ENCODE data around the gene TCF7L2. TPM values are rescaled to one million over a fixed set of nuclear protein-coding genes. Genes with fewer than 3 reads are reported as not detected.

TCF7L2 gene
- total RNA-seq, 1 donor from 2014 or later: 52.5 TPM

- no peak for DNase-seq (ENCODE audit: low spot score)
These were observed 3.4 kb upstream of the TCF7L2 start for GRCh38 chr10:112946649-112947048.

- no peak for DNase-seq (ENCODE audit: low spot score)
These were observed 1.9 kb upstream of the TCF7L2 start for GRCh38 chr10:112948196-112948595.

DNA sequence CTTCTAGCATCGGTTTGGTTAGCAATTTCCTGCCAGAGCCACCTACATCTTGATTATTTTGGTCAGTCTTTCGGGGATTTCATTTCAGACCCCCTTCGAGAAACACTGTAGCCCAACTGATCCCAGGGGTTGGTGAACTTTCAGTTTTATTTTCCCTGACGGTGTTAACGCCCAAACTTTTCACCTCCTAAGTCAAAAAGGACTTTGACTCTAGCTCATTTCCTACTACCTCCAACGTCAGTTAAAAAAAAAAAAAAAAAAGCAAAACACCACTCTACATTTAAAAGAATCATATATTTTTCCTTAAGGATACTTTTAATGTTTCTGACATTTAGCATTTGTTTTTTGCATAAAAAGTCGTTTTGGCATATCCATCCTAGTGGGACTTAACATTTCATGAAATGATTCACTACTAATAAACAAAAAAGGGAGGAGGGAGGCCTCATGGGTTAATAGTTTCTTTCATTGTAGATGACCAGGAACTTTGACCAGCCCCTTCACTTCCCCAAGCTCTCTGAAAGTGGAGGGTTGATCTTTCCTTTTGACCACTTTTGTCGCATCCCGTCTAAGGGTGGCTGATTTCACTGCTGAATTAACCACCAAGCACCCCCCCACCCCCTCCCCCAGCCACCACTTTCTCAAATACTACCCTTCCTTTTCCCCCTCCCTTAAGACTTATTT is 764 bp upstream of the TCF7L2 start:
- DNase-seq (ENCODE audit: low spot score): no peak

- peak; percentile 57 for DNase-seq (ENCODE audit: low spot score)
These were observed 789 bp downstream of the TCF7L2 start for GRCh38 chr10:112950714-112951358.

GRCh38 chr10:112951359-112952281 is 1.6 kb downstream of the TCF7L2 start:
- DNase-seq (ENCODE audit: low spot score): peak; percentile 71

GRCh38 chr10:112952282-112953173 is 2.5 kb downstream of the TCF7L2 start:
- DNase-seq (ENCODE audit: low spot score): no peak

DNA sequence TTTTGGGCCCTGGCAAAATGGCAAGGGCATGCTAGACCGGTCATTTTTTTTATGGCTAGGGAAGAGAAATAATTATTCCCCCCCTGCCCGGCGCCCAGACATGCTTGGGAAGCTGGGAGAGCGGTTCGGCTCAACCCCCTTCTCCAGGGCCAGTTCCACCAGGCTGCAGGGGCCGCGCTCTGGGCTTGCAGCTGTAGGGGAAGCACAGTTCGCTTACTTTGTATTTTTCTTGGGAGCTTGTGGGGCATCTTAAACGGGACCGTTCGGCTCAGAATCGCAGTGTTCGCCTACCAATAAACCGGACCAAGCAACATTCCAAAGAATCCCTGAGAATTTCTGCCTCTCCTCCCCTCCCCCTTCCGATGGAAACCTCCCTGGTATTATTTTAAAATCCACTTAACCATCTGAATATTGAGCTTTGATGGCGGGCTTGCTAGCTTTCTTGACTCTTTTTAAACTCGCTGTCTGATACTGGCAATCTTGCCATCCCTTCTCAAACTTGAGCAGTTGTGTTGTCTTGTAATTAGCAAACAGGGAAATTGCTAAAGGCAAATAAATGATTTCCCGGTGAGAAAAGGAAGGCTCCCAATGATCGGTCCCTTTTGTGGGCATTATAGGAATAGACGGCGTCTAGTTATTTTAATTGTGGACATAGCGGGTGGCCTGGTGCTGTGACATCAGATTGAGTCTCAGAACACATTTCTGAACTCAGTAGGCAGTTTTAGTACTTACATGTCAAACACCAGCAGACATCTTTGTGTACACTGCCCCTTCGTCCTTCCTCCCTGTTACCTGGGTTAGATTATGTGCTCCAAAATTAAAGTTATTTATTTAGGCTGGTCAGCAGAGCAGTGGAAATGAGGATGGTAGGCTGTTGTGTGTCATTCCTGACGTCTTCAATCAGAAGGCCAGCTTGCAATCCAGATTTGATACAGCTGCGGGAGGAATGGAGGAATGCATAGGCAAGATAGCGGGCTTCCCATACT is 3.4 kb downstream of the TCF7L2 start:
- DNase-seq (ENCODE audit: low spot score): peak; percentile 53

- DNase-seq (ENCODE audit: low spot score): no peak
These were observed 5.0 kb downstream of the TCF7L2 start for GRCh38 chr10:112954974-112955581.

GRCh38 chr10:112955582-112956421 is 5.8 kb downstream of the TCF7L2 start:
- no peak for DNase-seq (ENCODE audit: low spot score)

DNA sequence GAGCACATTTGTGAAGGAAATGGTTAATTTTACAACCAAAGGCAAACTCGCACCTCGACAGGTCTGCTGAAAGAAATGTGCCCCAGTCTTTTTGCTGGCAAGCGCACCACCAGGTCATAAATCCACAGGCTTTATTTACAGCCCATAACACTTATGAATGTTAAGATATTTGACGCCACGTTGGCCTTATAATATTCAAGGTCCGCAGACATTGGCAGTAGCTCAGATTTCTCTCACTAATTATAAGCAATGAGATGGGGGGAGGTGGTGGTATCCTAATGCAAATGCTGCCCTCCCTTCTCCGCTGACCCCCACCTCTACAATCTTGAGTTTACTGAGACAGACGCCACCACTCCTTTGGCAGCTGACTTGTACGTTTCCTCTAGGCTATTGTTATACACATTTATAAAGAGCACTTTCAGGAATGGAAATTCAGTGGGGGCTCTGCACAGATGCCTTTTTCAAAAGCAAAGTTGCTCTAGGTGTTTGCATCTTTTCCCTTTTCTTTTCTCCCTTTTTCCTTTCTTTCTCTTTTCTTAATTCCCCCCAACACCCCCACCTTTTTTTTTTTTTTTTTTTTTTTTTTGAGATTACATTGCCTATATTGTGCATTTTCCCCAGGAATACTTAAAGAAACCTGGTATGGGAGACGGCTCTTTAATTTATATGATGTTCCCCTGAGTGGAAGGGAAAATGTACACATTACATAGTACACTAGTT is 6.7 kb downstream of the TCF7L2 start:
- DNase-seq (ENCODE audit: low spot score): no peak

DNA sequence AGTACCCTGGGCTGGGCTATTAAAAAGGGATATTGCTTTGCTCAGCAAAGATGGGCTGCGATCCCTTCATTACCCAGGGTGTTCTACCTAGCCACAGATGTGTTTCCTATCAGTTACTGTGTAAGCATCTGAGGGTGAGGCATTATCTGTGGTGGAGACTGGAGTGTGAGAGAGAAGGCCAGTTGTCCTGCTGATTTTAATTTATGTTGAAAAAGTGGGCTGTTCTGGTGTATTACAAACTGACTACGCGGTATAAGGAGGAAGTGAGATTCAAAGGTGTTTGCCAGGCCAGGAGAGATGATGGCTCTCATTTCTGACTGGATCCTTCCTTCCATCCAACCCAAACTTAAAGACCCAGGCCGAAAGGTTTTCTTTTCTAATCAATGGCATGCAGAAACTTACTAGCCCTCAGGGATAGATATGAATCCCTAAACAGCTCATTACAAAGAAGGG is 7.6 kb downstream of the TCF7L2 start:
- DNase-seq (ENCODE audit: low spot score): no peak

DNA sequence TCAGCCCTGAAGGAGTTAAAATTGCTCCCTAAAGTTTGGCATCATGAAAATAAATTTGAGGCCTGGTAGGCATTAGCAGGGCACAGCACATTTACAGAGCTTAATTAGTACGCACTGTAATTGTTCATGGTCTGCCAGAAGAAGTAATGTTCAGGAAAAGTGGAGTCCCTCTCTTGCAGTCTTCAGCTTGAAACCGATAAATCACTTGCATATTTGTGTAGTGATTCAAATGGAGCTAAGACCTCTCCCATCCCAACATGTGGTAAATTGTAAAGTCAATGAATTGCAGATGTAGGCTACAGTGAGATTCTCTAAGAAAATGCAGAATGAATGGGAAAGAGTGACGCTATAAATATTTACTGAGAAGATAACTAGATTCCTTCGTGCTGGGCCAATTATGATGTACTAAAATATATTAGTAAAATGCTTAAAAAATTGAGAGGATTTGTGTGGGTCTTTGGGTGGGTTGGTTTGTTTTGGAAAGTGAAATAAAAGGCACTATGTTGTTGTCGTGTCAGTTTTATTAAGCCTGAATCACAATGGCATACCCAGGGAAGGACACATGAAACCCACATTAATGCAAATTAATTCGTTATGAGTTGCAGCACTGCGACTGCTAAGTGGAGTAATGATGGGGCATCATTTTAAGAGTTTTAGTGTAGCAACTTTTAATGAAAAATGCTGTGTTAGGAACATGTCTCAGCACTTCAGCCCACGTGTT is 8.4 kb downstream of the TCF7L2 start:
- DNase-seq (ENCODE audit: low spot score): no peak

- DNase-seq (ENCODE audit: low spot score): no peak
These were observed 9.3 kb downstream of the TCF7L2 start for GRCh38 chr10:112959207-112959838.

DNA sequence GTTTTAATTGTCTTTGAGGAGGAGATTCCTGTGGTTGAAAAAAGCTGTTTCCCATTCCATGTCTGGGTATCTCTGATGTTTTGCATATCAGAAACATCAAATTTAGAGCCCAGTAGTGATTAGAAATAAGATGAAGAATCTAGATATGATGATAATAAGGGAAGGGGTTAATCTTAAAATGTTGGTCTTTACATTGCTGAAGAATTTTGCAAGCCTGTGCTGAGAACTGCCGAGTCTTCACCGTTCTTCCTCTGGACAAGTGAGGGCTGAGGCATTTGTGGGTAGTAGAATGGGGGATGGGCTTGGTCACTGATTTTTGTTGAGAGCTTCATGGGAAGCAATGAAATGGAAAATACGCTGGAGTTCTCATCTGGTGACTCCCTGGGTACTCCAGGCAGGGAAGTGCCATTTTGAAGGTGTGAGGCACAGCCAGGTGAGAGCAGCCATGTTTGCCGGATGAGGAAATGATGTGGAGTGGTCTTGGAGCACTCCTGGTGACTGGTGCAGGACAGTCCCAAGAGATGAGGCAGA is 10.2 kb downstream of the TCF7L2 start:
- no peak for DNase-seq (ENCODE audit: low spot score)

DNA sequence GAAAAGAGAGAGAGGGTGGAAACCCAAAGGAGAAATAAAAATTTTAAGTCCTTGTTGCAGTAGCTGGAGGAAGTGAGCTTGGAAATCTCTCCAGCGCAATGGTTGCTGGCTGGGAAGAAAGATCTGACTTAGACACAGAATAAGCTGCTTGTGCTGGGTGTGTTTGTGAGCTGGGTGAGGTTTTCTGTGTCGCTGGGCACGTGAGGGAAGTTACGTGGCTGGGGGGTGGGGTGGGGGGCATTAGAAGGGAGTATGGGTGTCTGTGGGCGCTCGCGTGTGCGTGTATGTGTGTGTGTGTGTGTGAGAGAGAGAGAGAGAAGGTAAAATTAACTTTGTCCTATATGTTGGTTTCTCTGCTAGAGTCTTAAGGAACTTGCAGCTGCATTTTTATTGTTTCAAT is 11.6 kb downstream of the TCF7L2 start:
- no peak for DNase-seq (ENCODE audit: low spot score)

DNA sequence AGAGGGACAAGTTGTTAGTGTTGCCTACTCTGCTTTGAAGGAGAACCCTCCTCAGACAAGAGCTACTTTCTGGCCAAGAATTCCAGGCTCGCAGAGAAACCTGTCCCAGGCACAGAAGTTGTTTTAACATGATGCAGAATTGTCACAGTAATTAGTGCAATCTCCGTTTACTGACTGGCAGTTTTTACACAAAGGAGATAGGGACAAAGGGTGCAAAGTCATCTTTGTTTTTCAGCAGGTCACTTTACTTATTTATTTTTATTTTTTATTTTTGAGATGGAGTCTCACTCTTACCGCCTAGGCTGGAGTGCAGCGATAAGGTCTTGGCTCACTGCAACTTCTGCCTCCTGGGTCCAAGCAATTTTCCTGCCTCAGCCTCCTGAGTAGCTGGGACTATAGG is 12.3 kb downstream of the TCF7L2 start:
- DNase-seq (ENCODE audit: low spot score): no peak

DNA sequence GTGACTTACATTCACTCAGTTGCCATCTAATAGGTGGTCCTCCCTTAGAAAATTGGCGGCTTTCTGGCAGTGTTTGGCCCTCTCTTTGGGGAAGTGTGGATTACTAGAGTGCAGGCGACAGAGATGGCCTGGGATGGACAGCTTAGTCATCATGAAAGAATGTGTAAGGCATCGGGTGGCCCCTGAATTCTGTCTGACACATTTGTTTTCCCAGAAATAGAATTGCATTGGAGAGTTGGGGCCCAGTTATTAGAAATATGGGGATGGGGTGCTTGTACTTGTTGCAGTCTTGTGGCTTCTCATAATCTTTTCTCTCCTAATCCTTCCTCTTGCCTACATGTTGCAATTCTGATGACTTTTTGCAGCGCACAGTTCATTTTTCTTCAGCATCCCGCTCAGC is 13.8 kb downstream of the TCF7L2 start:
- no peak for DNase-seq (ENCODE audit: low spot score)
